ENCODE data around the gene ZNF823. TPM values are rescaled to one million over a fixed set of nuclear protein-coding genes. Genes with fewer than 3 reads are reported as not detected.

The ZNF823 gene
- total and polyA plus RNA-seq, 9 of the 15 experiments (the other 6 are each of a cell fraction or from before 2014, with no cell fraction given) = 4.0 to 13.4 (median 6.1) TPM

GRCh38 chr19:11694533-11695439 is 44.0 kb downstream of the ZNF823 start (continued):
- TF ChIP-seq NRF1 (conservative IDR thresholded peaks at IDR 0.05 in 1 of 2, IDR thresholded peaks at IDR 0.05 in 1 of 2) (peak; percentile 55 to 66), ZNF57 (CRISPR knock-in tag; IDR thresholded peaks at IDR 0.05) (0 out of 2 replicates have a peak, but pooled peaks have one; percentile 11), REST (IDR thresholded peaks at IDR 0.05; ENCODE audit: borderline replicate concordance) (peak; percentile 77), REST (CRISPR knock-in tag; IDR thresholded peaks at IDR 0.05; ENCODE audit: low read depth) (0 out of 2 replicates have a peak, but pooled peaks have one; percentile 48), MGA (IDR thresholded peaks at IDR 0.05) (peak; percentile 70), TRIM24 (IDR thresholded peaks at IDR 0.05) (no peak), SREBF2 (CRISPR knock-in tag; IDR thresholded peaks at IDR 0.05) (no peak)

Data from K562 (cell line).